GM13976 (cell line): ENCODE results near the gene MEAF6.

Source experiments
- DNase-seq: peaks from one replicate; pipeline ENCODE4 v3.0.0; 2012; ENCODE audit warnings: low spot score
- in situ Hi-C: fragments of 300-500 bp; cut with MboI; formaldehyde crosslinking; loops from one replicate; pipeline ENCODE4 v1.12.0; 2022; ENCODE audit warnings: low sequenced_read_pairs, mixed read lengths, inconsistent platforms; ENCODE audit not compliant: unreplicated experiment
- TF ChIP-seq, protein P1 (sequence below): IDR thresholded peaks from 2 replicates; pipeline ENCODE4 v1.5.1; 2012; ENCODE audit warnings: borderline replicate concordance, mild to moderate bottlenecking; ENCODE audit not compliant: insufficient read depth; ENCODE audit errors: extremely low read depth, missing control alignments, control extremely low read depth

Gene MEAF6

GRCh38 chr1:37461698-37462436, 52.7 kb downstream of the MEAF6 start:
- in situ Hi-C loops: no loop called here
- TF ChIP-seq, protein P1, sequence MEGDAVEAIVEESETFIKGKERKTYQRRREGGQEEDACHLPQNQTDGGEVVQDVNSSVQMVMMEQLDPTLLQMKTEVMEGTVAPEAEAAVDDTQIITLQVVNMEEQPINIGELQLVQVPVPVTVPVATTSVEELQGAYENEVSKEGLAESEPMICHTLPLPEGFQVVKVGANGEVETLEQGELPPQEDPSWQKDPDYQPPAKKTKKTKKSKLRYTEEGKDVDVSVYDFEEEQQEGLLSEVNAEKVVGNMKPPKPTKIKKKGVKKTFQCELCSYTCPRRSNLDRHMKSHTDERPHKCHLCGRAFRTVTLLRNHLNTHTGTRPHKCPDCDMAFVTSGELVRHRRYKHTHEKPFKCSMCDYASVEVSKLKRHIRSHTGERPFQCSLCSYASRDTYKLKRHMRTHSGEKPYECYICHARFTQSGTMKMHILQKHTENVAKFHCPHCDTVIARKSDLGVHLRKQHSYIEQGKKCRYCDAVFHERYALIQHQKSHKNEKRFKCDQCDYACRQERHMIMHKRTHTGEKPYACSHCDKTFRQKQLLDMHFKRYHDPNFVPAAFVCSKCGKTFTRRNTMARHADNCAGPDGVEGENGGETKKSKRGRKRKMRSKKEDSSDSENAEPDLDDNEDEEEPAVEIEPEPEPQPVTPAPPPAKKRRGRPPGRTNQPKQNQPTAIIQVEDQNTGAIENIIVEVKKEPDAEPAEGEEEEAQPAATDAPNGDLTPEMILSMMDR: no peak
- DNase-seq: no peak

DNA sequence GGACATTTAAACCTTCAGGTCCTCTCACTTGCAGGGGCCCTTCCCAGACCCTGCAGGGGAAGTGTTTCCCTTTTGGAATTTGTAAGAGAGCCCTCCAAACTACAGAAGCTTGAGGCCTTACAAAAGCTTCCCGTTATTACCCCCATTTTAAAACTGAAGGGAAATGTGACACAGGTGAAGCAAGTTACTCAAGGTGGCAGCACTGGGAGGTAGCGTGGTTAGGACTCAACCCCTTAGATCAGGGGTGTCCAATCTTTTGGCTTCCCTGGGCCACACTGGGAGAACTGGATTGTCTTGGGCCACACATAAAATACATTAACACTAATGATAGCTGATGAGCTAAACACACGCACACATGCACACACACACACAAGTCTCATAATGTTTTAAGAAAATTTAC, 56.0 kb downstream of the MEAF6 start:
- DNase-seq: no peak
- in situ Hi-C loops: no loop called here
- TF ChIP-seq, protein P1: peak; percentile 20

DNA sequence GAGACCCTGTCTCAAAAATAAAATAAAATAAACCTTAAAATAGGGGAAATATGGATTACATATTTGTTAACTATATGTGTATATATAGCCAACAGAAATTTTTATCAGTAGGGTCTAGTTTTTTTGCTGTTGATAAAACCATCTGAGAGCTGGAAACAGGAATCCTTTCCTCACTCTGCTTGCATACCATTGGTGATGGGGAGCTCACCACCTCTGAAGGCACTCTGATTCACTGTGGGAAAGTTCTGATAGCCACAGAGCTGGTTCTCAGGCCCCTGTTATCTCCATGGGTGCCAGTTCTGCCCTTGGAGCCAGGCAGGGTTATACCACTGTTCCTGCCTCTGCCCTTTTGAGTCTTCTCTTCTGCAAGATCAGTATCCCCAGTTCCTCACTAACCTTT, 58.0 kb downstream of the MEAF6 start:
- no peak for DNase-seq
- in situ Hi-C loops: no loop called here

GRCh38 chr1:37455516-37455915, 59.0 kb downstream of the MEAF6 start:
- in situ Hi-C loops: no loop called here
- no peak for DNase-seq
- TF ChIP-seq, protein P1: no peak

More for the DNA sequence above, 58.0 kb downstream of the MEAF6 start:
- TF ChIP-seq, protein P1: no peak

DNA sequence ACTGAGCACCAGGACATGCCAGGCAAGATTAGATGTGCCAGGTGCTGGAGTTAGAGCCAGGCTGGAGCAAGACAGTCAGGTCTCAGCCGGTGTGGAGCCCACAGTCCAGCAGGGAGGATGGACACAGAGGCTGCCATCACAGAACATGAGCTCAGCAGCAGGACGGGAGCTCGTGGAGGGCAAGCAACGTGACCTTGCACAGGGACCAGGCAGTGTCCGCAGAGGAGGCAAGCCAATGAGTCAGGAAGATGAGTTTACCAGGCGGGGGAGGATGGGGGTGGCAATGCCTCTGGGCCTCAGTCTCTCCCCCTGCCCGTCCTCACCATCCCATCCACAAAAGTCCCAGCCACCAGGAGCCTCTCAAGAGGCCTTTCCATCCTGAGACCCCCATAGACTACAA, 60.9 kb downstream of the MEAF6 start:
- TF ChIP-seq, protein P1: no peak
- in situ Hi-C loops: no loop called here

DNA sequence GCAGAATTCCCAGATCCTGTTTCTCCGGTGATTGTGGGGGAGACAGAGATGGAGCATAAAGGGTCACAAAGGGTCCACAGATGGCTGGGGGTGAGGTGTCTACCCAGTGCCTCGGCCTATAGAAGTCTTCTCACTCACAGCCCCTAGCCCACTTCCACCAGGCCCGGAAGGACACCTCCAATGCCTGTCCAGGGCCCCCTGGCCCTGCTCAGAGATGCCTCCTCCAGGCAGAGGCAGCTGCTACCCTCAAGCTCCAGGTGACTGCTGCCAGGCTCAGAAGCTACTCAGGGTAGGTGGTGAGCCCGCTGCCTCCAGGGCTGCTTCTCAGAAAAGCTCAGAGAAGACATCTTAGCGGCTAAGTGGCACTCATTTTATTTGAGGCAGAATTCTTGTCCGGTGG, 62.1 kb downstream of the MEAF6 start:
- TF ChIP-seq, protein P1: no peak
- no peak for DNase-seq
- in situ Hi-C loops: no loop called here

More for the DNA sequence above, 60.9 kb downstream of the MEAF6 start:
- DNase-seq: no peak
